HG02973 (cell line): Measurements from ENCODE around the gene RALGAPA2.
A peak's percentile ranks its signal among the peaks of the same experiment; 100 is the strongest.

Source experiments
- ATAC-seq: cut with Tn5 transposase; IDR thresholded peaks from one replicate; pipeline ENCODE4 v1.9.1; 2021; ENCODE audit warnings: moderate library complexity; ENCODE audit not compliant: unreplicated experiment

RALGAPA2 gene

GRCh38 chr20:20480126-20480525 is 232.3 kb downstream of the RALGAPA2 start:
- ATAC-seq = no peak

- no peak for ATAC-seq
Measured at GRCh38 chr20:20477444-20478041, 234.9 kb downstream of the RALGAPA2 start.

DNA sequence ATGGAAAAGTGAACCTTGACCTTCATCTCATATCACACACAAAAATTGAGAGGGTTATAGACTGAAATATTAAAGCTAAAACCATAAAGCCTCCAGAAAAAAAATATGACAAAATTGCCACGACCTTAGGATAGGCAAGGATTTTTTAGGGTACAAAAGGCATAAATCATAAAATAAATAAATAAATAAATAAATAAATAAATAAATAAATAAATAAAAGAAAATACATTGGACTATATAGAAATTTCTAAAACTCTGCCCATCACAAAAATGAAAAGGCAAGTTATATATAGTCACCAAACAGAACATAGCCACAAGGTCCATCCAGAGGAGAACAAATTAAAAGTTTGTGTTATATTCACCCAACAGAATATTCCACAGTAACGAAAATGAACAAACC is 235.9 kb downstream of the RALGAPA2 start:
- no peak for ATAC-seq

DNA sequence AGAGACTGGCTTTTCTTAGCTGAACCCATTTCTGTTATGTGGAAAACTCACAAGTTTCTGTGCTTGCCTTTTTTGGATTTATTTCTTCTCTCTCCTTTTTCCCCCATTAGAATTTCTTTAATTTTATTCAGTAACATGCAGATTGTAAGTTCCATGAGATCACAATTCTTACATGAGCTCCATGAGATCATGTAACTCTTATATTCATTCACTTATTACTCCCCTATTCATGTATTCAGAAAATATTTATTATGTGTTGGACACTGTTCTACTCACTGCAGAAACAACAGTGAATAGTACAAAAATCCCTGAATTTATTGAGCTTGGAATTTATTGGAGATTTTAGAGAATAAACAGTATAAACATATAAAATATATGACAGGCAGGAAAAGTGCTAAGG is 238.8 kb downstream of the RALGAPA2 start:
- ATAC-seq = no peak

- no peak for ATAC-seq
Measured at GRCh38 chr20:20472684-20473274, 239.7 kb downstream of the RALGAPA2 start.

GRCh38 chr20:20466341-20466879 is 246.0 kb downstream of the RALGAPA2 start:
- ATAC-seq = peak; percentile 89

GRCh38 chr20:20465252-20465651 is 247.2 kb downstream of the RALGAPA2 start:
- no peak for ATAC-seq

DNA sequence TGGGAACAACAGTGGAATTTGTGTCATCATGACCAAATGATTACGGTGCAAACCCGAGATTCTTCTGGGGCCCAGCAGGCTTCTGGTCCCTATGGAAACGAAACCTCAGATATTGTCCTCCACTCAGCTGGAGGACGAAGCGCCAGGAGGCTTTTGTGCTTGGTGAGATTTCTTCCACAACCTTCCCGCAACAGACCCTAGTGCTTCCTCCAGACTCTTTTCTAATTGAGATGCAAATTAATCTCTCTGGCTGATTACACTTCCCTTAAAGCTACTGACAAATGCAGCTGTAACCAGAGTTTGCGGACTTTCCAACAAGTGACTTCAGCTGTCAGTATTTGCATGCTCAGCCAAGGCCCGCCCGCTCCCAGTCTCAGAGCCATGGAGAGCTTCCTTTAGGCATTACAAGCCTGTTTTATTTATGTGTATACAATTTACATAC is 248.5 kb downstream of the RALGAPA2 start:
- no peak for ATAC-seq

DNA sequence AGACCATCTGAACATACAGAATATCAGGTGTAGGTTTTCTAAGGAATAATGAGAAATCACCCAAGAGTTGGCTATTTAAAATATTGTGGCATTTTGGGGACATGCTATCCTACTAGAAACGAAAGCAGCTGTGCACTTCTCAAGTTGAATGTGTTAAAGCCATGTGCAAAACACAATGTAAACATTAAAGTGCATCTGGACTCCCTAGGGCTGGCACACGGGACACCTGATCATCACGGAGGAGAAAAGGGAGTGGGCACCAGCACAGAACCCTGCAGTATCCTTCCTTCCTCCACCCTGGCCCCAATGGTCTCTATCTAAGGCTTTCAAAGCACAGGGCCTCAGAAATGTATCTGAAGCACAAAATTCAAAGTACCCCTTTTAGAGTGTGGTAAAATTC is 250.3 kb downstream of the RALGAPA2 start:
- no peak for ATAC-seq

DNA sequence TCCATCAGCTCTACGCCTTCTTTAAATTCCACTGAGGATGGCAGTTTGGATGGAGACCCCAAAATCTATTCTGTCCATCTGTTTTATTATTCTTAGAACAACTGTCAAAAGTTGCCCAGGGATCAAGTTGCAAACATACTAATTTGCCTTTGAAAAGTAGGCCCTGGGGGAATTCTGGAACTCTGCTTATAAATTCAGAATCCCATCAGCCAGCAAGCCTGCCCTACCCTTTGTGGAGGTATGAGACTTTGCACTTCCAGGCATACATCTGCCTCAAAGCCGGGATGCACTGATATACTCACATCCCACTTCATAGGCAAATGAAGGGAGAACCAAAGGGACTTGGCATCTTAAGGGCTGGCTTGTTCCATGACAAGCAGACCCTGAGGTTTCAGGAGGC is 250.9 kb downstream of the RALGAPA2 start:
- ATAC-seq = no peak

DNA sequence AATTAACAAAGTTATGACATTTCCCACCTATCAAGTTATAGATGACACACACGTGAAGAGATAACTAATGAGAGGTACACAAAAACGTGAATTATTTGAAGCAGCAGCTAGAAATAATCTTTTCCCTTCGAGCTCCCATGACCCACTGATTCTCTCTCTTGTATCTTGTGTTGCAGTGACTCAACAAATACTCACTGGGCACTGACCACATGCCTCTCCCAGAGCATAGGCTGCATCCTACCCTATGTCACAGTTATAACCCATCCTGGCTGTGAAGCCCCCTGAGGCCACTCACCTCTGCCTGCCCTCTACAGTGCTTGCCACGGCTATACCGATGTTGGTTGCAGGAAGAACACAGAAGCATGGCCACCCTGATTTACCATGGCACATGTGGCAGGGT is 252.7 kb downstream of the RALGAPA2 start:
- ATAC-seq = no peak

DNA sequence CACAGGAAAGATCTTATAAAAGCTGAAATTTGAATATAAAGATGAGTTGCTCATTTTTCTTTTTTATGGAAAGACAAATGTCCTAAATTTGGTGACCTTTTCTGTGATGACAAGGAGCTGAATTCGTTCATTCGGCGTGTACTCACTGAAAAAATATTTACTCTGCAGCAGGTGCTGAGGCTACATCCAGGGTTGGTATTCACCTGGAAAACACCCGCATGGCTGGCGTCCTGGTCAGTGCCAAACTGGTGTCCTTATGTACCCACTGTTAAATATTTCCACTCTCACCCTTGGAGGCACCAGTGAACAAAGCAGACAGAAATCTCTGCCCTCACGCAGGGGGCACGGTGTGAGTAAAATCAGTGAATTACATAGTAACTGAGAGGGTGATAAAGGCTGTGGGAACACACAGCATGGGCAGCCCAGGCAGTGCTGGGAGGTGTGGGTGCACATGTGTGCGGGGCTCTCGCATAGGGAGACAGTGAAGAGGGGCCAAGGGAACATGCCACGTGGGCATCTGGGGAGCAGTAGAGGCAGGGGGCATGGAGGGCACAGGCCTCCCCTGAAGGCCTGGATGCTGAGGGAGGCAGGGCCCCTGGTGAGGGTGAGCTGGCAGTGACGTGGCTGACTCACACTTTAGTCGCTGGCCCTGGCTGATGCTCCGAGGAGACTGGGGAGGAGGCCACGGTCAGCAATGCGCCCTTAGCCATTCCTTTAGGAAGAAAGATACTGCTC is 254.9 kb downstream of the RALGAPA2 start:
- no peak for ATAC-seq

DNA sequence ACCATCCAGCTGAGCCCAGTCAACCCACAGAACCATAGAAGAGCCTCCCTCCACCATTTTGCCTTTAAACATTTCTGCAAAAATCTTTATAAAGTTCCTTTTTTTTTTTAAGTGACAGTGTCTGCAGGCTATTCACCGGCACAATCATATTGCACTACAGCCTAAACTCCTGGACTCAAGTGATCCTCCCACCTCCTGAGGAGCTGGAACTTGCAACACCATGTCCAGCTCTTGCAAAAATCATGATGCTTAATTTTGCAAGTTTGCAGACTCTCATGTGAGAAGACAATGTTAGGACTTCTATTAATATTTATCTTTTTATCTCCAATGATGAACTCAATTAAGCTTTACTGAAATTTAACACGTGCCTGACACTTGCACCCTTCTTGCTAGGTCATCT is 255.7 kb downstream of the RALGAPA2 start:
- no peak for ATAC-seq

GRCh38 chr20:20455926-20456325 is 256.5 kb downstream of the RALGAPA2 start:
- no peak for ATAC-seq

- ATAC-seq = no peak
Measured at GRCh38 chr20:20454850-20455627, 257.4 kb downstream of the RALGAPA2 start.

DNA sequence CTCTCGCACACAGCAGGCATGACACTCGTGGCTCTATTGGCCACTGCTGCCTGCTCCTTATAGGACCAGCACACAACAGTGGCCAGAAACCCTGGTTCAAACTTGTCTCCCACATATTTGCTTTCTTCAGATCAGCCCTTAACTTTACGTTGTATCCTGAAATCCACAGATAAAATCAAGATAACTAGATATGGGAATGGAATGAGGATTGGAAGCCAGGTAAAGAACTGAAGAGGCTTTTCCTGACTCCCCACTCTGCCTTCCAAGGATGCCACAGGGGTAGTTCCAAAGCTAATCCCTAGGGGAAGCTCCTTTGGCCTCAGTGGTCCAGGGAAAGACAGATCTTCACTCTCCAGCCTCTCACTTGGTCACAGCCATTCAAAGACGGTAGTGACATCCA is 258.1 kb downstream of the RALGAPA2 start:
- no peak for ATAC-seq

DNA sequence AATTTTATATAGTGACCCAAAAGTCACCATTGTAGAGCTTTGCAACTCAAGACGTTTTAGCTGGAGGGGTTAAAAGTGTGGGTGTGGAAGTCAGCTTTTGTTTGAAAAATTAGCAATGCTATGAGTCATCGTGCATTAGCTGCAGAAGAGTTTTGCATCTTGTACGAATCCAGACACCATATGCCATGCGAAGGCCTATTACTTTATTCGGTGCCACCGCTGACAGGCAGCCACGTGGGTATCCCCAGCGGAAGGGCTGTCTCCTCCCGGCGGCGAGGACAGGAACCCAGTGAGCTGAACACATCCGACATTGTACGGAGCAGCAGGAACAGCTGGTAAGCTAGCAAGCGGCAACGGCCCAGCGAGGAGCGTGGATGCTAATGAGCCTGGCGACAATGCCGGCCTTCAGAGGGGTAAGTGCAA is 260.2 kb downstream of the RALGAPA2 start:
- ATAC-seq = peak; percentile 82

GRCh38 chr20:20450521-20450920 is 261.9 kb downstream of the RALGAPA2 start:
- no peak for ATAC-seq

GRCh38 chr20:20448881-20449280 is 263.6 kb downstream of the RALGAPA2 start:
- ATAC-seq = no peak

GRCh38 chr20:20447196-20447595 is 265.2 kb downstream of the RALGAPA2 start:
- no peak for ATAC-seq

- no peak for ATAC-seq
Measured at GRCh38 chr20:20446425-20447015, 265.9 kb downstream of the RALGAPA2 start.
